ENCODE results near the gene TNRC18.
"Not testable (repeated sequence)": the region's sequence is repeated elsewhere in the genome, so short reads cannot be mapped to it uniquely, and the experiment has no call there.

TNRC18 gene

DNA sequence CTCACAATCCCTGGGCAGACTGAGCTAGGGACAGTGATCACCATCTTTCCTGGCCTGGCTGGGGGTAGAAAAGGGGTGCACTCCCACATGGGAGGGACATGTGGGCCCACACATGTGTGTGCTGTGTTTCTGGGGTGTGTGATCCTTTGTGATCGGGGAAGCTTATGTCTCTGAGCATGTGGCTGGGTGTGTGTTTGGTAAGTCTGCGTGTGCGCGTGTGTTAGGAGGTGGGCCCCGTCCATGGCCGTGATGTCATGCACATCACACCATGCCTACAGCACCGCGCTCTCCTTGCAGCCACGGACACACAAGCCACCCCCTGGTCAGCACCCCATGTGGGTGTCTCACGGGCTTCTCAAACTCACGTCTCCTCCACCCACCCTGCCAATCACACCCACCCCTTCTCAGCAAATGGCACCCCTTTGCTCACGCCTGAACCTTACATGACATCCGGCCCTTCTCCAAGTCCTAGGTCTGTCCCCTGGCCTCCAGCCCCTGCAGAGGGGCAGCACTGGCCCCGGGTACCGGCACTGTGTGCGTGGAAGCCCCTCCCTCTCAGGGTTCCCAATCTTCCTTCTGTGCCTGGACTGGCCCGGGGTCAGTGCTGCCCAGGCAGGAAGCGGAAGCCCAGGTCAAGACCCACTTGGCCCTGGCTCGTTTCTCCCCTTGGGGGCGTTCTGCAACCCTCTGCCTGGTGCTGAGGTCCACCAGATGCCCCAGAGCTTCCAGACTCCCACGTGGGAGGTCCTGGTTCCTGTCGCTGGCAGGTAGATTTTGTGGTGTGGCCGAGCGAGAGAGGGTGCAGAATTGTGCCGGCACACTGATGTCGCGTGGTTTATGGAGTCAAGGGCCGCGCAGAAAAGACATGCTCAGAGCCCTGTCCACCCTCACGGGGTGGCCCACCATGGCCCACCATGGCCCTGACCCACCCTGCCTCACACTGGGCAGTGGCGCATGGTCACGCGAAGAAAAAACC lies 128.3 kb downstream of the TNRC18 start:
- DNase-seq (ENCODE audit: low read depth in 2 of 2) = no peak

DNA sequence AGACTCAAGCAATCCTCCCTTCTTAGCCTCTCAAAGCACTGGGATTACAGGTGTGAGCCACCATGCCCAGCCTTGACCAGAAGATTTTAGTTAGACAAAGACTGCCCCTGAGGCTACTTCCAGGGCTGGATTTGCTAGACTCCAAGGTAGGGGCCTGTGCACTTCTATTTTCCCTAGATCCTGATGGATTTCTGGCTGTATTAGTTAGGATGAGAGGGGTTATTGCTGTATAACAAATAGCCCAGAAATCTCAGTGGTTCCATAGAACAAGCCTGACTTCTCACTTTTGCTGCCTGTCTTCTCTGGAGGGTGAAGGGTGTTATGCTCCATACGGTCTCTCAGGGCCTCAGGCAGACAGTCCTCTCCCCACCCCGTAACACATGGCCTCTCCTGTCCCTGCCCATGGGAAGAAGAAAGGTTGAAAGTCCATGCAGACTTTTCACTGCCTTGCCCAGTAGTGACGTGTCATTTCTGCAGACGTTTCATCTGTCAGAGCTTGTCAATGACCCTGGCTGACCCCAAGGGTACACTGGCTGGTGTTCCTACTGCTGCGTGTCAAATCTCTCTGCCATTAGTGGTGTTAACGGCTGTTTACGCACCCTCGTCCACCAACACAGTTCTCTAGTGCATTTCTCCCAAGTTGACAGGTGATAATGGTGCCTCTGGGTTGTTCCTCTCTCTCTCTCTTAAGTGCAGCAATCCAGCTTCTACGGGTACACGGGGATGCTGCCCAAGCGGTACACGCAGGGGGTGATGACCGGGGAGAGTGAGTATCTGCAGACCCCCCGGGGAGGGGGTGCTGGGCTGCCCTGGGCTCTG lies 129.3 kb downstream of the TNRC18 start:
- no peak for DNase-seq (ENCODE audit: low read depth in 2 of 2)

DNA sequence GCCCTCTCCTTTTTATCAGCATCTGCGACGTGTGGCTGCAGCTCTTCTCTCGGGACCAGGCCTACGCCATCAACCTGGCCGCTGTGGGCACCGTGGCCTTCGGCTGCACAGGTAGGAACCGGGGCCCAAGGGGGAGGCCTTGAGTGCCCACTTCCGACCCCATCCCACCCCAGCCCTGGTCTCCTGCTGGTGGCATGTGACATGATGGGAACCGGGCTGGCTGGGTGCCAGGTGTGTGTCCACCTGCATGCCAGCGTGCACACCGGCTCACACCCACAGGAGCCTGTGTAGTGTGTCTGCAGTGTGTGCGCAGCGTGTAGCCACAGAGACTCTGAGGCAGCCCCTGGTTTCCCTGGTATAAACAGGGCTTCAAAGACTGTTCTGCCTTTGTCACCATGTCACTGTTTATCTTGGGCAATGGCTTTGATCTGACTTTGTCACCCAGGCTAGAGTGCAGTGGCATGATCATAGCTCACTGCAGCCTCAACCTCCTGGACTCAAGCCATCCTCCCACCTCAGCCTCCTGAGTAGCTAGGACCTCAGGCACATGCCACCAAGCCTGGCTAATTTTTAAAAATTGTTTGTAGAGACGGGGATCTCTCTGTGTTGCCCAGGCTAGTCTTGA lies 131.8 kb downstream of the TNRC18 start:
- not testable (repeated sequence) for DNase-seq (ENCODE audit: low read depth in 2 of 2)

DNA sequence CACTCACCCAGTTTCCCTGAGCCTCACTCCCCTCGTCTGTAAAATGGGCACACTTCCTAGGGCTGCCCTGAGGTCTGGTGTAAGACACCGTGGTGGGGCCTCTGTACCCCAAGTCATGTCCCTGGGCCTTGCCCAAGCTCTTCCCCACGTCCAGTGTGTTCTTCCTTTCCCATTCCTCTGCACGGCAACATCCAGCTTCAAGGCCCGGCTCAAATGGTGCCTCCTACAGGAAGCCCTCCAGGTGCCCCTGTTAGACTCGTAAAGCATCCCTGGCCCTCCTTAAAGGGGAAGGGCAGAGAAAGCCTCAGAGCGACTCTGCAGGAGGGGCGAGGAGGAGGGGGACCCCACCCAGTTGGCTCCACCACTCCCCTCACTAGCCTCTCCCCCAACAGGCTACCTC lies 132.3 kb downstream of the TNRC18 start:
- DNase-seq (ENCODE audit: low read depth in 2 of 2) = no peak

DNA sequence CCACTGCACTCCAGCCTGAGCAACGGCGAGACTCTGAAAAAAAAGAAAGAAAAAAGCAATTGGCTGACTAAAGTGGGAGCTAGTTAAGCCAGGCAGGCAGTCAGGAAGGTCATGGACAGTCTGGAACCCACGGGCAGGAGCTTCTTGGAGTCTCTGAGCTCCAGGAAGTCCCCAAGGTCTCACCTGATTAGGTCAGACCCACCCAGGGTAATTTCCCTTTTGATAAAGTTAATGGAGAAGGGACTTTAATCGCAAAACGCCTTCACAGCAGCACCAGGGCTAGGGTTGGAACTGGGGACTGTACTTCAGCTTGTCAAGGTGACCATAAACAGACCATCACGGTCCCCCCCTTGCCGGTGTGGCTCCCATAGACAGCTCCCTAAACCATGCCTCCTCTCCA lies 134.3 kb downstream of the TNRC18 start:
- DNase-seq (ENCODE audit: low read depth in 2 of 2) = no peak

DNA sequence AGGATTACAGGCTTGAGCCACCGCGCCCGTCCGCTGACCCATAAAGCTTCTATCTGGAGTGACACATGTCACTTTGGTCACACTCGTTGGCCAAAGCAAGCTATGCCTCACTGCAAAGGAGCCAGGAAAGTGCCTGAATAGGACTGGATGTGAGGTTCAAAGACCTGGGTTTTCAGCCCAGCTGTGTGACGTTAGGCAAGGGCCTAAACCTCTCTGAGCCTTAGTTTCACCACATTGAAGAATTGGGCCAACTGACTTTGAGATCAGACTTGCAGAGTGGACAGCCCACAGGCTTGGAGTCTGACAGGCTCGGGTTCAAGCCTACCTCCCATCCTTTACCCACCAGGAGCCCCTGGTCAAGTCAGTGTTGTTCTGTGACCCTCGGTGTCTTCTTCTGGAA lies 135.1 kb downstream of the TNRC18 start:
- not testable (repeated sequence) for DNase-seq (ENCODE audit: low read depth in 2 of 2)

DNA sequence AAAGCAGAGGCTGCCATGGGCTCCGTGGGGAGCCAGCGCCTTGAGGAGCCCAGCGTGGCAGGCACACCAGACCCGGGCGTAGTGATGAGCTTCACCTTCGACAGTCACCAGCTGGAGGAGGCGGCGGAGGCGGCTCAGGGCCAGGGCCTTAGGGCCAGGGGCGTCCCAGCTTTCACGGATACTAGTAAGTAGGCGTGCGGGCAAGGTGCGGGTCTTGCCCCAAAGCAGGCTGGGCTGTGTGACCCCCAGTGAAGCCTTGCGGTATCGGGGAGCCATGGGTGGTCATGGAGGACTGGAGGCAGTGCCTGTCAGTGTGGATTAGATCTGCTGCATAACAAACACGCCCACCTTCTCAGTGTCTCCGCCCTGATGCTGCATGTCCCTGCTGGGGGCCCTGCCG lies 135.8 kb downstream of the TNRC18 start:
- DNase-seq (ENCODE audit: low read depth in 2 of 2) = no peak

DNA sequence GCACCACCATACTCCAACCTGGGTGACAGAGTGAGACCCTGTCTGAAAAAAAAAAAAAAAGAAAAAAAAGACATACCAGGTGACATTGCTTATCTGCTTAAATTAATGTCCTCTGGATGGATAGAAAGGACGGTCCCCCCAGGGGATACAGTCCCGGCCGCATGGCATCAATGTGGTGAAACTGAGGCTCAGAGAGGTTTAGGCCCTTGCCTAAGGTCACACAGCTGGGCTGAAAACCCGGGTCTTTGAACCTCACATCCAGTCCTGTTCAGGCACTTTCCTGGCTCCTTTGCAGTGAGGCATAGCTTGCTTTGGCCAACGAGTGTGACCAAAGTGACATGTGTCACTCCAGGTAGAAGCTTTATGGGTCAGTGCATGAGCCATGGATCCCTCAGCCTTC lies 136.3 kb downstream of the TNRC18 start:
- not testable (repeated sequence) for DNase-seq (ENCODE audit: low read depth in 2 of 2)

DNA sequence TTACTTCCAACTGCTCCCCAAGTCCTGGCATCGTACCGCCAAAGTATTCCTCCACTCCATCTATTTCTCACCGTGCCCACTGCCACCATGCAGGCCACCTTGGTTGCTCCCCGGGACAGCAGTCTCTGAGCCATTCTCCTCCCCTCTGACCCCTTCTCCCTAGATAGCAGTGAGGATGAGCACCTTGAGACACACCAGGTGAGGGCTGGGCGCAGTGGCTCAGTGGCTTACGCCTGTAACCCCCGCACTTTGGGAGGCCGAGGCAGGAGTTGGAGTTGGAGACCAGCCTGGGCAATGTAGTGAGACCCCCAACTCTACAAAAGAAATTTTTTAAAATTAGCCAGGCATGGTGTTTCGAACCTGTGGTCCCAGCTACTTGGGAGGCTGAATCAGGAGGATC lies 136.7 kb downstream of the TNRC18 start:
- DNase-seq (ENCODE audit: low read depth in 2 of 2) = no peak

DNA sequence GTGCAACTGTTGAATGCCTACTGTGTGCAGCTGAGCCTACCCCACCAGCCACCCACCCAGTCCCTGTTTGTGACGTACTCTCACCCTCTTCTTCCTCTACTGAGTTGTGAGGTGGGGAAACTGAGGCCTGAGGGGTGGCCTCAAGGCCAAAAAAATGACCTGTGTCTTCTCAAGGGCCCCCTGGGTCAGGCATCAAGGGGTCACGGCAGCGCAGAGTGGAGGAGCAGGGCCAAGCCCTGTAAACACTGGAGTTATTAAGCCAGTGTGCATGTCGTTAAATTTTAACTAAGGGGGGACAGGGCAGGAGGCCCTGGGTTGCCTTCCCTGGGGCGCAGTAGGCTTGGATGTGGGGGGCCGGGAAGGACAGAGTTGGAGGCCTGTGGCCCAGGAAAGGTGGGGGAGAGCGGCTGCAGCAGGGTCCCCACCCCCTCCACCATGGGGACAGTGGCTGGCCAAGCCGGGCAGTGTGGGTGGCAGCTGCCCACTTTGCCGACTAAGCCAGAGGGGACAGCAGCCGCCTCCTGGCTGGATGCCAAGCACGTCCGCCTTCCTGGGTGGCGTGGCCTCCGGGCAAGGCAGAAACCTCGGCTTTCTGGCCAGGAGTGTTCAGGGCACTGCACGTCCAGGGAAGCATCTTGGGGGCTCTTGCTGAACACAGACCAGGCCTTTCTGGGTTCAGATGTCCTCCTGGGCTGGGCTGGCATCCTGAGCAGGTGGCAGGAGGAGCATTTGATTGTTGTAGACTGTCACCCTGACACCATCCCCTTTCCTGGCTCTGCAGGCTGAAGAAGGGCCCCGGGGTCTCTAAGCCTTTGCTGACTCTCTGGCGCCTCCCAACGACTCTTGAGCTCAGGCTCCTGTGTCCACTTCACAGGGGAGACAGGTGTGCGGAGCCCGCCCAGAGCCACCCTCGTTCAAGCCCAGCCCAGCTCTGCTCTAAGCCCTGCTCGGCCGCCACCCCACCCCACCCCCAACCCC lies 139.0 kb downstream of the TNRC18 start:
- no peak for DNase-seq (ENCODE audit: low read depth in 2 of 2)

DNA sequence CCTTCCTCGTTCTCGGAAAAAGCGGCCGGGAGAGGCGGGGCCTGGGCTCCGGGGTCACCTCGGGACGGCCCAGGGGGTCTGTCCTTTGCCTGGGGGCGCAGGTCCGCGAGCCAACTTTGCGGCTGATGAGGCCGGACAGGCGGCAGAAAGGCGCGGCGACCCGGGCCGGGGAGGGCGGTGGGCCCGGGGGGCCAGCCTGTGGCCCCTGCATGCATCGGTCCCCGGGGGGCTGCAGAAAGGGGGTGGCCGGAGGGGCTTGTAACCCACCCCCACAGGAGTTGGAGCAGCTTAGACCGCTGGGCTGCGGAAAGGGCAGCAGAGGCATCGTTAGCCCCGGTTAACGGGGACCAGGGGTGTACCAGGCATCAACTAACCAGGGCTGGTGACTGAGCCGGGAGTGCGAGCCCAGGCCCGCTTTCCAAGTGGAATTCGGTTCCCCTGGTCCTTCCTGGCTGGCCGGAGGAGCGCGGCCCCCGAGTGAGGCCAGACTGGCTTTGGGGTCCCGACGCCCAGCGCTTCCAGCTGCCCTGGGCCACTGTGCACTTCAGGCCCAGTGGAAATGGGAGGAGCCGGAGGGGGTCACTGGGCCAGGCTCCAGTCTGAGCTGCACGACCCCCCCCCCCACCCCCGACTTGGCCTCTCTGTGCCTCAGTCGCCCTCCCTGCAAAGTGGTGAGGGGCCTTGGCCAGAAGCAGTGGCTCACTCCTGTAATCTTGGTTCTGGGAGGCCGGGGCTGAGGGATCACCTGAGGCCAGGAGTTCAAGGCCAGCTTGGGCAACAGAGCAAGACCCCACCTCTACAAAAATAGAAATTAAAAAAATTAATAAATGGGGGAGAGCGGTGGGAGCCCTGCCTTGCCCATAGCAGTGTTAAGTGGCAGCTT lies 140.0 kb downstream of the TNRC18 start:
- no peak for DNase-seq (ENCODE audit: low read depth in 2 of 2)

DNA sequence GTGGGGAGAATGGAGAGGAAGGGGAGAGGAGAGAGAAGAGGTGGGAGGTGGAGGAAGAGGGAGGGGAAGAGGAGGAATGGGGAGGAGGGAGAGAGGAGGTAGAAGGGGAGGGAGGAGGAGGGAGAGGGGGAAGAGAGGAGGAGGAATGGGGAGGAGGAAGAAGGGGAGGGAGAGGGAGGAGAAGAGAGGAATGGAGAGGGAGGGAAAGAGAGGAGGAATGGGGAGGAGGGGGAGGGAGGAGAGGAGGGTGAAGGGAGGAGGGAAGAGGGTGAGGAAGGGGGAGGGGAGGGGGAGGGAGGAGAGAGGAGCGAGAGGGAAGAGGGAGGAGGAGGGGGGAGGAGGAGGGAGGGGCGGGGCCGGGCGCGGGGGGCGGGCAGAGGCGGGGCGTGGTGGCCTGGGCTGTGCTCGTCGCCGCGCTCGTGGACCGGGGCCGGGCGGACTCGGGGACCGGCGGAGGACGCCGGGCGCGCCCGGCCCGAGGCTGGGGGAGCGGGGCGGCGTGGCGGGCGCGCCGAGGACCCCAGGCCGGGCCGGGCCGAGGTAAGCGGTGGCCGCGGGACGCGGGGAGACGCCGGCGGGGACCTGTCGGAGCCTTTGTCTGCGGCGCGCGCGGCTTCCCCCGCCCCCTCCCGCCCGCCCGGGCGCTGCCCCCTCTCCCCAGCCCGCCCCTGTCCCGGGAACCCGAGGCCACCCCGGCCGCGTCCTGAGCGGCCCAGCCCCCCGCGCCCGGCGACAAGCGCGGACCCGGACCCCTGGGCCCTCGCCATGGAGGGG lies 140.9 kb downstream of the TNRC18 start, which contains the start of gene SLC29A4:
SLC29A4 (plus strand) TSS at position 401 of the 774 bp plus-strand sequence. CDS start 4,874 bp downstream, outside the sequence.
- no peak for DNase-seq (ENCODE audit: low read depth in 2 of 2)

DNA sequence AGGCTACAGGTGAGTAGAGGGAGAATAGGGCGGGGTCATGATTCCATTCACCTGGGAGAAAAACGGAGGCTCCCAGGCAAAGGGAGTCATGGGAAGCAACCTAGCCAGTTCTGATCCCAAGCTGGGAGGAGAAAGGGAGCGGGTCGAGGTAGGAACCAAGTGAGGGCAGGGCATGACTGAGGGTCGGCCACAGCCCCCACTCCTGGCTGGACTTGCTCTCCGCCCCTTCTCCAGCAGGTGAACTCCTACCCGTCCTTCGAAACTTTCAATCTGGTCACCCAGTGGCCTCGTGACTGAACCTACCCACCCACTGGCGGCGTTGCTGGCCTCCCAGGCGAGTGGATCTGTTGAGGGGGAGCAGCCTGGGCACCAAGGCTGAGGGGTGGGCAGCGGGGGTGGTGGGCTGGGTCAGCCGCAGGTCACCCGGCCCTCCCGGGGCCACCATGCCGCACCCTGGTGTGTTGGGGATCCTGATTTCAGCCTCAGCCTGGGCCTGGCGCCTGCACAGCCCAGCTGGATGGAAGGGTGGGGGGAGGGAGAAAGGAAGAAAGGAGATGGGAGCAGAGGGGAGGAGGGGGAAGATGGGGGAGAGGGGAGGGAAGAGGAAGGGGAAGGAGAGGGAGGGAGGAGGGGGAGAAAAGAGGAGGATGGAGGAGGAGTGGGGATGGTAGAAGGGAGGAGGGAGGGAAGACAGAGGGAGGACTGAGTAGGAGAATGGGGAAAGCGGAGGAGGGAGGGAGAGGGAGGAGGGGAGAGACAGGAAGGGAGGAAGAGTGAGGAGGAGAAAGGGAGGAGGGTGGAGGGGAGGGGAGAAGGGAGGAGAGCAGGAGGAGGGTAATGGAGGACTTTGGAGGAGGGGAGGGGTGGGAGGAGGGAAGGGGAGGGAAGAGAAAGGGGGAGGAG lies 141.8 kb downstream of the TNRC18 start:
- DNase-seq (ENCODE audit: low read depth in 2 of 2) = not testable (repeated sequence)

DNA sequence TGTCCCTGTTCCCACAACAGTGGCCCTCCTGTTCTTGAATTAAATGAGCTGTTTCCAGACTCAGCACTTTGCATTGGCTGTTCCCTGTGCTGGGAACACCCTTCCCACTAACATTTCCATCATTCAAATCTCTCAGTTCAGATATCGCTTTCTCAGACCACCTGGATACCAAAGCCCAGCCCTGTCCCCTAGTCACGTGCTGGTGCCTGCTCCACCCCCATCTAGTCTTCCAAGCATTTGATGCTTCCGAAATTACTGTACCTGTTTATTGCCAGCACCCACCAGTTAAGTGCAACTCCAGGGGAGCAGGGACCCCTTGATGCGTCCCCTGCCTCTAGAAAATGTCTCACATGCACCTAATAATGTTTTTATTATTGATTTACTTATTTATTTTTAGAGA lies 143.9 kb downstream of the TNRC18 start:
- no peak for DNase-seq (ENCODE audit: low read depth in 2 of 2)

DNA sequence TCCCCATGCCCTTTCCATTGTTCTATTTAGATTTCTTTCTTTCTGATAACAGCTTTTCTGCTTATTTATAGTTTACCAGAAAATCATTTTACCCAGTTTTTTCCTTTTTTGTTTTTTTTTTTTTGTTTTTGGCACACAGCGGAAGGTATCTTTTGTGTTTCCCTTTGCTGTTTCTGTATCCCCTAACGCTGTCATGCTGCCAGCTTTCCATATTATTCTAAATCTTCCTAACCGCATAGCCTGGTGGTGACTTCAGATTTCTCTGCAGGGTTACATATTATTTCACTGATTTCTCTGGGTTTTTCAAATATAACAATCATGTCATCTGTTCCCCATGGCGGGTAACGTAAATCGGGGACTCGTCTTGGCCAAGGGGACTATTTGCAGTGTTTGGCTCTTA lies 144.9 kb downstream of the TNRC18 start:
- DNase-seq (ENCODE audit: low read depth in 2 of 2) = no peak

DNA sequence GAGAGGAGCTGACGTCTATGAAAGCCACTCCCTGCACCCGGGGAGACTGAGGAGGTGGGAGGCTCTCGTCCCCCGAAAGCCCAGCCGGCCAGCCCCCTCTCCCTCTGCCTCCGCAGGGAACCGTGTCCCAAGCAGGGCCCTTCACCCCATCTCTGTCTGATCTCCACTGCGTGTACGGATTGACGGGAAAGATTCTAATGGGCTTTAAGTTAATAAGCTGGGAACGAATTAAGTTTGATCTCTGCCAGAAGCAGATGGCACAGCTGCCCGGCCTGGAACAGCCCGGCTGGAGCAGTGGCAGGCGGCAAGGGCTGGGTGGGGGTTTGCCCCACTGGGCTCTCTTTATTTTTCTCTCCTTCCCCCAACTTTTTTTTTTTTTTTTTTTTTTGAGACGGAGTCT lies 147.0 kb downstream of the TNRC18 start:
- no peak for DNase-seq (ENCODE audit: low read depth in 2 of 2)

DNA sequence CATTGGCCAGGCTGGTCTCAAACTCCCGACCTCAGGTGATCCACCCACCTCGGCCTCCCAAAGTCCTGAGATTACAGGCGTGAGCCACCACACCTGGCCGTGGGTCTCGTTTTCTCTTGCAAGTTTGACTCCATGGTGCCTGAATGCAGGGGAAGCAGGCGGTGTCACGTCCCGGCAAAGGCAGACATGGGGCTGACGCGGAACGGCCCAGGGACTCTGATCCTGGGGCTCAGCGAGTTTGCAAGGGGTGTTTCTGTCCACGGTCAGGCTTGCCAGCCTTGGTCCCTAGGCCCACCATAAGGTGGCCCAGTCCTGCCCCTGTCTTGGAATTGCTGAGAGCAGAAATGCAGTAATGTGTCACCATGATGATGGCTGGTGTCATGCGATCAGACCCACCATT lies 147.5 kb downstream of the TNRC18 start:
- not testable (repeated sequence) for DNase-seq (ENCODE audit: low read depth in 2 of 2)

DNA sequence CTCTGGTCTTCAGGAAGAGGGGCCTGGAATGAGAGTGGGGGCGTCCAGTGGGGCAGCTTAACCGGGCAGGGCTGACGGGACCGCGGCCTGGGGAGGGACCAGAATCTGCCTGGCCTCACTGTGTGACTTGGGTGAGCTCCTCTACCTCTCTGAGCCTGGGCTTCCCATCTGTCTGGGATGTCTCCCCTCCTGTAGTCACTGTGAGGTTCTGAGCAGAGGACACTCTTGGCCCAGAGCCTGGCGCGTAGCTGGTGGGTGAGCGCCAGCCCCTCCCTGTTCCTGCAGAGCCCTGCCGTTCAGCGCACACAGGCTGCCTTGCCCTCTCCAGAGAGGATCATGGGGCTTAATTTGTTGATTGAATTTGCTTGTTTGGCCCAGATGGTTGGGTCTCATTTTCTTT lies 148.1 kb downstream of the TNRC18 start:
- DNase-seq (ENCODE audit: low read depth in 2 of 2) = not testable (repeated sequence)
